H1 (cell line): ENCODE data around the gene ALDH1B1. TPM values are rescaled to one million over a fixed set of nuclear protein-coding genes. Genes with fewer than 3 reads are reported as not detected.

ENCODE experiments used
- CTCF ChIA-PET: fragments of 300-600 bp; sonication (Branson Sonifier 250); formaldehyde crosslinking; loops from one replicate; lab custom pipeline; 2021; ENCODE audit not compliant: partially characterized antibody; lab: Charles Lee
- POLR2A ChIA-PET: fragments of 300-600 bp; sonication (Branson Sonifier 250); formaldehyde crosslinking; loops from one replicate; lab custom pipeline; 2021; ENCODE audit warnings: inconsistent platforms; ENCODE audit not compliant: partially characterized antibody; lab: Charles Lee
- DNase-seq, 2 experiments: peaks; one replicate each; pipeline versions ENCODE4 v3.0.0 to v3.0.0-alpha.2; 2010 to 2022; ENCODE audit warnings: low spot score in 2 of 2, low read depth in 1 of 2, mixed read lengths in 1 of 2
- FAIRE-seq: peaks from 2 replicates; lab custom pipeline; 2011; peaks lifted over from hg19 to GRCh38; lab: Jason Lieb, UNC
- H2AFZ ChIP-seq: 2 replicates; pipeline ENCODE4 v1.8.1; 2012; ENCODE audit warnings: low read length, inconsistent platforms
- H2AK5ac ChIP-seq: 2 replicates; pipeline ENCODE4 v1.6.1; 2013; ENCODE audit warnings: low read depth, low read length
- H2BK120ac ChIP-seq: replicated peaks from 2 replicates; pipeline ENCODE3; 2013; ENCODE audit warnings: low read depth, low read length, inconsistent platforms
- H2BK12ac ChIP-seq: 2 replicates; pipeline ENCODE4 v1.6.1; 2013; ENCODE audit warnings: low read depth, low read length
- H2BK15ac ChIP-seq: 2 replicates; pipeline ENCODE4 v1.6.1; 2013; ENCODE audit warnings: low read length
- H2BK20ac ChIP-seq: 2 replicates; pipeline ENCODE4 v1.6.1; 2013; ENCODE audit warnings: low read length
- H2BK5ac ChIP-seq: 2 replicates; pipeline ENCODE4 v1.6.1; 2013; ENCODE audit warnings: low read depth, low read length
- H3K14ac ChIP-seq: 2 replicates; pipeline ENCODE4 v1.6.1; 2013; ENCODE audit warnings: inconsistent platforms; ENCODE audit not compliant: insufficient read length
- H3K18ac ChIP-seq: 2 replicates; pipeline ENCODE4 v1.6.1; 2013; ENCODE audit warnings: low read length; ENCODE audit errors: extremely low read depth
- H3K23ac ChIP-seq: 2 replicates; pipeline ENCODE4 v1.6.1; 2013; ENCODE audit warnings: inconsistent platforms; ENCODE audit not compliant: insufficient read length
- H3K23me2 ChIP-seq: 2 replicates; pipeline ENCODE4 v1.6.1; 2013; ENCODE audit warnings: low read depth, low read length
- H3K27ac ChIP-seq: 2 replicates; pipeline ENCODE4 v1.6.1; 2011; ENCODE audit warnings: low read depth, low read length, inconsistent platforms
- H3K27me3 ChIP-seq, 4 experiments: replicated peaks in 1 of 4; 1 replicate in 1 of 4; 2 replicates in 3 of 4; pipeline versions ENCODE4 v1.6.1 to v1.8.1; 2011 to 2013; ENCODE audit warnings: low read length in 3 of 4, mild to moderate bottlenecking in 3 of 4, inconsistent platforms in 2 of 4, mixed read lengths in 2 of 4, moderate library complexity in 1 of 4; ENCODE audit not compliant: control insufficient read depth in 3 of 4, insufficient read depth in 3 of 4; ENCODE audit errors: extremely low read depth in 1 of 4
- H3K36me3 ChIP-seq, 4 experiments: 2 replicates each; pipeline versions ENCODE4 v1.6.1 to v1.8.1; 2011 to 2013; ENCODE audit warnings: mild to moderate bottlenecking in 4 of 4, low read length in 3 of 4, moderate library complexity in 2 of 4, control low read depth in 1 of 4, inconsistent platforms in 1 of 4; ENCODE audit not compliant: insufficient read depth in 4 of 4, control insufficient read depth in 2 of 4
- H3K4ac ChIP-seq: replicated peaks from 2 replicates; pipeline ENCODE3; 2013; ENCODE audit warnings: low read length, low read depth, mixed read lengths, inconsistent platforms; ENCODE audit not compliant: insufficient read length
- H3K4me1 ChIP-seq, 4 experiments: replicated peaks in 1 of 4; 1 replicate in 1 of 4; 2 replicates in 3 of 4; pipeline versions ENCODE4 v1.6.1 to v1.8.1; 2011 to 2013; ENCODE audit warnings: low read length in 3 of 4, inconsistent platforms in 2 of 4, mixed read lengths in 1 of 4; ENCODE audit not compliant: insufficient read depth in 4 of 4, control insufficient read depth in 3 of 4
- H3K4me2 ChIP-seq, 2 experiments: 2 replicates each; pipeline versions ENCODE4 v1.6.1 to v1.8.1; 2011 to 2013; ENCODE audit warnings: low read depth in 2 of 2, low read length in 2 of 2, control low read depth in 1 of 2, inconsistent platforms in 1 of 2, mild to moderate bottlenecking in 1 of 2; ENCODE audit not compliant: insufficient read depth in 1 of 2
- H3K4me3 ChIP-seq, 4 experiments: fragments of 200-600, 300-600 bp in 1 of 4; sonication (generic), shearing (Covaris generic), sonication (Bioruptor Twin) in 1 of 4; 2 replicates each; pipeline versions ENCODE4 v1.5.1 to v1.8.1; 2011 to 2016; ENCODE audit warnings: low read length in 4 of 4, low read depth in 3 of 4, control low read depth in 2 of 4, inconsistent platforms in 2 of 4, mild to moderate bottlenecking in 2 of 4, mixed read lengths in 1 of 4, moderate library complexity in 1 of 4; ENCODE audit not compliant: insufficient read depth in 2 of 4; ENCODE audit errors: extremely low read depth in 1 of 4
- H3K56ac ChIP-seq: replicated peaks from 2 replicates; pipeline ENCODE3; 2013; ENCODE audit warnings: low read depth, mild to moderate bottlenecking, mixed read lengths, low read length, inconsistent platforms; ENCODE audit not compliant: insufficient read length
- H3K79me1 ChIP-seq: 2 replicates; pipeline ENCODE4 v1.6.1; 2013; ENCODE audit warnings: low read depth, low read length, control low read depth
- H3K79me2 ChIP-seq, 2 experiments: 2 replicates each; pipeline versions ENCODE4 v1.6.1 to v1.8.1; 2012 to 2013; ENCODE audit warnings: low read length in 2 of 2, mild to moderate bottlenecking in 2 of 2, inconsistent platforms in 1 of 2; ENCODE audit not compliant: insufficient read depth in 2 of 2, control insufficient read depth in 1 of 2
- H3K9ac ChIP-seq, 4 experiments: replicated peaks in 1 of 4; 1 replicate in 1 of 4; 2 replicates in 3 of 4; pipeline versions ENCODE4 v1.6.1 to v1.8.1; 2011 to 2013; ENCODE audit warnings: low read depth in 3 of 4, low read length in 3 of 4, control low read depth in 2 of 4, mild to moderate bottlenecking in 2 of 4, moderate library complexity in 2 of 4, inconsistent platforms in 1 of 4; ENCODE audit errors: extremely low read depth in 1 of 4
- H3K9me3 ChIP-seq, 2 experiments: 2 replicates each; pipeline versions ENCODE4 v1.6.1 to v1.8.1; 2012 to 2013; ENCODE audit warnings: mild to moderate bottlenecking in 2 of 2, moderate library complexity in 2 of 2, control low read depth in 1 of 2, inconsistent platforms in 1 of 2, low read depth in 1 of 2, low read length in 1 of 2, mixed read lengths in 1 of 2; ENCODE audit not compliant: insufficient read depth in 2 of 2
- H4K20me1 ChIP-seq, 2 experiments: replicated peaks in 1 of 2; 2 replicates each; pipeline versions ENCODE3 to v1.8.1; 2011 to 2013; ENCODE audit warnings: inconsistent platforms in 2 of 2, low read length in 2 of 2, mild to moderate bottlenecking in 1 of 2; ENCODE audit not compliant: insufficient read depth in 2 of 2, control insufficient read depth in 1 of 2
- H4K5ac ChIP-seq: 2 replicates; pipeline ENCODE4 v1.6.1; 2013; ENCODE audit warnings: low read length, low read depth, mixed read lengths, inconsistent platforms; ENCODE audit not compliant: insufficient read length
- H4K8ac ChIP-seq: 2 replicates; pipeline ENCODE4 v1.8.0; 2013; ENCODE audit warnings: mild to moderate bottlenecking, moderate library complexity, low read length, inconsistent platforms; ENCODE audit not compliant: insufficient read depth; ENCODE audit errors: extremely low read depth
- H4K91ac ChIP-seq: replicated peaks from 2 replicates; pipeline ENCODE3; 2013; ENCODE audit warnings: low read length, mixed read lengths, inconsistent platforms; ENCODE audit not compliant: insufficient read length
- BCL11A ChIP-seq, 2 experiments: IDR thresholded peaks; one replicate each; pipeline ENCODE4 v1.6.1; 2011; ENCODE audit warnings: low read depth in 2 of 2, low read length in 2 of 2, mild to moderate bottlenecking in 2 of 2
- CBX5 ChIP-seq: fragments of 300-800, 300-1000 bp; sonication (generic); IDR thresholded peaks from 2 replicates; pipeline ENCODE4 v1.7.1; 2016; ENCODE audit warnings: antibody characterized with exemption, low read length, low read depth
- CBX8 ChIP-seq: fragments of 300-800, 300-1000 bp; sonication (generic); IDR thresholded peaks from 2 replicates; pipeline ENCODE4 v1.7.1; 2016; ENCODE audit warnings: low read depth, low read length, borderline replicate concordance
- CHD1 ChIP-seq: IDR thresholded peaks from 2 replicates; pipeline ENCODE4 v1.6.1; 2012; ENCODE audit warnings: low read depth, low read length, improper control_type of control experiment
- E2F6 ChIP-seq: IDR thresholded peaks from 2 replicates; pipeline ENCODE4 v1.6.1; 2012; ENCODE audit warnings: inconsistent platforms
- HDAC2 ChIP-seq, 2 experiments: fragments of 300-600 bp in 1 of 2; sonication (generic) in 1 of 2; IDR thresholded peaks; 2 replicates each; pipeline ENCODE4 v1.6.1; 2011 to 2012; ENCODE audit warnings: low read depth in 2 of 2, low read length in 2 of 2, mild to moderate bottlenecking in 2 of 2, moderate library complexity in 2 of 2, borderline replicate concordance in 1 of 2, inconsistent platforms in 1 of 2
- KDM5A ChIP-seq: fragments of 200-600 bp; IDR thresholded peaks from 2 replicates; pipeline ENCODE4 v1.7.1; 2012; ENCODE audit warnings: mild to moderate bottlenecking, low read length, inconsistent platforms, mixed read lengths
- POLR2A ChIP-seq, 2 experiments: IDR thresholded peaks; 1 replicate in 1 of 2; 2 replicates in 1 of 2; pipeline ENCODE4 v1.6.1; 2011; ENCODE audit warnings: low read depth in 2 of 2, low read length in 2 of 2, mild to moderate bottlenecking in 2 of 2; ENCODE audit errors: control extremely low read depth in 1 of 2
- SAP30 ChIP-seq: fragments of 300-600 bp; sonication (generic); IDR thresholded peaks from 2 replicates; pipeline ENCODE4 v1.7.1; 2012; ENCODE audit warnings: low read length, moderate library complexity, mild to moderate bottlenecking, inconsistent platforms; ENCODE audit not compliant: insufficient read depth, insufficient replicate concordance
- SIX5 ChIP-seq: IDR thresholded peaks from 2 replicates; pipeline ENCODE4 v1.6.1; 2011; ENCODE audit warnings: mild to moderate bottlenecking, low read depth, low read length
- SP2 ChIP-seq: IDR thresholded peaks from 2 replicates; pipeline ENCODE4 v1.6.1; 2012; ENCODE audit warnings: mild to moderate bottlenecking, low read length, inconsistent platforms
- YY1 ChIP-seq: IDR thresholded peaks from 2 replicates; pipeline ENCODE4 v1.6.1; 2011; ENCODE audit warnings: low read depth, mild to moderate bottlenecking, low read length
- WGBS, 2 experiments: shearing (Covaris generic) in 1 of 2; methylation state at CpG; one replicate each; pipeline versions ENCODE4 v1.1.6 to v1.1.7; 2013 to 2015; ENCODE audit warnings: low lambda C conversion rate in 2 of 2, mixed read lengths in 2 of 2, inconsistent platforms in 1 of 2, low coverage in 1 of 2, missing lambda C conversion rate in 1 of 2; ENCODE audit not compliant: insufficient replicate concordance in 2 of 2, insufficient coverage in 1 of 2, insufficient read length in 1 of 2; ENCODE audit errors: extremely low coverage in 1 of 2, missing lambda C conversion rate in 1 of 2; 5-methylcytosine and 5-hydroxymethylcytosine counted together
- polyA plus RNA-seq, 7 experiments: library from polyadenylated mRNA; depleted of rRNA in 3 of 7; stranded (reverse) in 5 of 7; unstranded in 2 of 7; fragments of >200 nt in 5 of 7; fragments of 200-250 nt in 2 of 7; gene quantifications; 1 replicate in 5 of 7; 2 replicates in 1 of 7; 4 replicates in 1 of 7; pipeline versions ENCODE4 v1.2.1 to v1.2.3, GENCODE V29; 2011 to 2013; ENCODE audit warnings: missing spikeins in 2 of 7, mixed read lengths in 2 of 7
- total RNA-seq: library from RNA; stranded (reverse); fragmentation: NEBNext Ultra II Directional; extraction: Animal tissue kit (Norgen Biotek cat#: 25700); gene quantifications from 2 replicates; pipeline ENCODE4 v1.2.1, GENCODE V29; 2021

ALDH1B1 gene
- total and polyA plus RNA-seq, 2 of the 8 experiments (the other 6 are each of a cell fraction or from before 2014, with no cell fraction given) = 41.6 to 78.7 TPM

- Histone ChIP-seq H2BK12ac (no peak overlapping the region), H2BK5ac (no peak overlapping the region), H4K8ac (no peak overlapping the region), H4K5ac (no peak overlapping the region), H4K20me1 (peaks cover 0 to under 1% of the 10 kb centered on the region in 2 experiments), H3K4ac (no peak overlapping the region), H3K23me2 (no peaks in the 10 kb centered on the region), H3K4me1 (peaks cover 0 to 8% (median 4%) of the 10 kb centered on the region in 4 experiments; a peak in 4 of 7 replicates), H3K36me3 (no peaks in the 10 kb centered on the region), H2BK120ac (no peak overlapping the region), H3K27ac (no peak overlapping the region), H3K9me3 (no peaks in the 10 kb centered on the region), H3K23ac (no peak overlapping the region), H3K79me1 (no peaks in the 10 kb centered on the region), H2BK15ac (no peak overlapping the region), H4K91ac (no peak overlapping the region), H3K27me3 (peaks cover 1 to 24% (median 3%) of the 10 kb centered on the region in 4 experiments; a peak in 4 of 7 replicates), H2BK20ac (no peak overlapping the region), H3K79me2 (no peaks in the 10 kb centered on the region), H3K14ac (no peak overlapping the region), H3K18ac (no peak overlapping the region), H3K4me3 (no peak overlapping the region), H2AFZ (no peak overlapping the region), H3K9ac (no peak overlapping the region), H3K4me2 (no peak overlapping the region), H3K56ac (no peak overlapping the region), H2AK5ac (no peak overlapping the region)
- CTCF ChIA-PET = interaction anchor here (0.5 to 3.9 kb wide), 9 partner anchors 11 to 444 kb away, joined by 3 to 24 read pairs (median 3); no protein-coding TSS in a partner anchor
- 86% methylated on average over 5 of the region's 5 CpGs; no CpG with 5 or more reads in 1 of the 2 experiments for WGBS, 2 experiments
- no peak for FAIRE-seq
- POLR2A ChIA-PET = interaction anchor here (1.5 kb wide), 1 partner anchor 35 kb away, joined by 4 read pairs; the partner anchor contains the start of gene ALDH1B1
- no peak for DNase-seq
- TF ChIP-seq BCL11A (IDR thresholded peaks at IDR 0.05; ENCODE audit: low read depth in 2 of 2, low read length in 2 of 2) (no peak), CBX8 (no peak), YY1 (no peak), SIX5 (no peak), HDAC2 (IDR thresholded peaks at IDR 0.05; ENCODE audit: borderline replicate concordance in 1 of 2, low read depth in 2 of 2, low read length in 2 of 2) (no peak), CHD1 (no peak), SP2 (no peak), KDM5A (no peak), CBX5 (no peak), POLR2A (IDR thresholded peaks at IDR 0.05; ENCODE audit: control extremely low read depth in 1 of 2, low read depth in 2 of 2, low read length in 2 of 2) (no peak), SAP30 (no peak), E2F6 (no peak)
These were observed 35.0 kb upstream of the ALDH1B1 start for GRCh38 chr9:38357350-38358114.
